Measurements from ENCODE around the gene KLK15. TPM values are rescaled to one million over a fixed set of nuclear protein-coding genes. Genes with fewer than 3 reads are reported as not detected.
"Not testable (repeated sequence)": the region's sequence is repeated elsewhere in the genome, so short reads cannot be mapped to it uniquely, and the experiment has no call there.

The KLK15 gene
- total RNA-seq, 1 donor = not detected

DNA sequence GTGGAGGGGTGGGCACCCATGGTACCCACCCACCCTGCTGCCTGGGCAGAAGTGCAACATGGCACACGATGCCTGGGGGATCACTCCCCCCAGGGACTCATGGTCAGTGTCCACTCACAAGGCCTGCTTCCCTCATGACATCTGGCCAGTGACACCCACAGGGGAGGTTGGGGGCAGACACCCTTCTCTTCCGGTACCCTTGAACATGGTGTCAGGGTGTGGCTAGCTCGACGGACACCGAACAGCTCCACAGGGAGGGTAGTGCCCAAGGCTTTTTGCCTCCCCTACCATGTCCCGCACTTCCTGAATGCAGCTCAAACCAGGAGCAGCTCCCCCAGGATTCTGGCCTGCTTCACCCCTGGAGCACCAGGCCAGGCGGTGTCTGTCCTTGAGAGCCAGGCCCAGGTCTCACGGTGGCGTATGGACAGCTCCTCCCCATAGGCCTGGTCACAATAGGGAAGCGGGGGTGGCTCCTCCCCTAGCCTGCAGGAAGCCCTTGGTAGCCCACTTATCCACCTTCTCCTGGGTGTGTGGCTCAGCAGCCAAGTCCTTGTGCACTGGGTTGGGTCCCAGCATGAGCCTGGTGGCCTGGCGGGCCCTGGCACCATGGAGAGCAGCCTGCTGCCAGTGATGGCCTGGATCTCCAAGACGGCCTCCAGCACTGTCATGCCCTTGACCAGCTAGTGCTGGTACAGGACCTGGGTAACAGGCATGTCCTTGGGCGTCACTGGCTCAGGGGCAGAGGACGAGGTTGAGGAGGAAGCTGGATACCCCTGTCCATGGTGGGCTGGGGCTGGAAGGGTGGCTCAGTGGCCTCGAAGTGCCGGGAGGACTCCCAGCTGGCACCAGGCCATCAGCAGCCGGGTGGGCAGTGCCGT is 35.4 kb downstream of the KLK15 start:
- DNase-seq (ENCODE audit: low read depth in 2 of 3, low spot score in 2 of 3) = no peak

GRCh38 chr19:50797429-50797780 is 36.0 kb downstream of the KLK15 start:
- DNase-seq (ENCODE audit: low read depth in 2 of 3, low spot score in 2 of 3) = no peak

DNA sequence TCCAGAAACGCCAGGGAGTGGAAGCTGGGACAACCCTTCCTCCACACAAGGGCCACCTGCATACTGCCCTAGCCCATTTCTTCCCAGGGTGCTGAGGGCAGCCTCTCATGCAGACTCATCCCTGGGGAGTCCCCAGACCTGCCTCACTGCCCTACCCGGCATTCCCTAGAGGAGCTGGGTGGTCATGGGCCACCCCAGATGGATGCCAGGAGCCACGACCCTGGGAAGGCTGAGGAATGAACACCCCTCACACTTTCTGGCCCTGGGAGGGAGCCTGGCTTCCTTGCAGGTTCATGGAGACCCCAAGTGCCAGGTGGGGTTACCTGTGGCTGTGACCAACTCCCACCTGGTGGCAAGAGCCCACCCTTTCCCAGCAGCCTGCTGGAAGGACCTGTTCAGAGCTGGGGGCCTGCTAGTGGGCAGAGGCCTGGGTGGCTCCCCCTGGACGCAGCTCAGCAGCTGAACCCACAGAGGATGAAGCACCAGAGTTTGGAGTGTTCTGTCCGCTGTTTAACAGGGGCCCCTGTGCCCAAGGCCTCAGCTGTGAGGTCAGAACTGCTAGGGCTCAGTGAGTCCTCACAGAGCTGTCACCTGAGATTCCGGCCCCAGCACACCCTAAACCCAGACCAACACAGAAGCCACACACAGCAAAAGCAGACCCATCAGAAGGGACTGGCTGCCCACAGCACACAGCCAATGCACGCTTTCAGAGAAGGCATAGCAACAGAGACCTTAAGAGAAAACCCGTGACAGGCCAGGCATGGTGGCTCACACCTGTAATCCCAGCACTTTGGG is 36.5 kb downstream of the KLK15 start:
- no peak for DNase-seq (ENCODE audit: low read depth in 2 of 3, low spot score in 2 of 3)

- no peak for DNase-seq (ENCODE audit: low read depth in 2 of 3, low spot score in 2 of 3)
Measured at GRCh38 chr19:50796128-50796633, 37.2 kb downstream of the KLK15 start.

DNA sequence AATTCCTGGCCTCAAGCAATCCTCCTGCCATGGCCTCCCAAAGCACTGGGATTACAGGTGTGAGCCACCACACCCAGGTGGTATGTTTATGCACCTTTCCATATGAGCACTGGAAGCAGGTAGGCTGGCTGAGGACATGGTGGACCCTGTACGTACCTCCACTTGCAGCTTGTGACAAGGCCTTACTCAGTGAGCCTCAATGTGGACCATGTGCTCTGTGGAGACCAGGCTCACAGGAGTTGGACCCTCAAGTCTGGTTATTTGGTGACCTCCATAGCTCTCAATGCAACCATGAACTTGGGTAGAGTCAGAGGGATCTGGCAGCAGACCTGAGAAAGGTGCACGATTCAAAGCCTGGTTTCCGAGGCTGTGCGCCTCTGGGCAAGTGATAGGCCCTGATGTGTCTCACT is 37.7 kb downstream of the KLK15 start:
- no peak for DNase-seq (ENCODE audit: low read depth in 2 of 3, low spot score in 2 of 3)

DNA sequence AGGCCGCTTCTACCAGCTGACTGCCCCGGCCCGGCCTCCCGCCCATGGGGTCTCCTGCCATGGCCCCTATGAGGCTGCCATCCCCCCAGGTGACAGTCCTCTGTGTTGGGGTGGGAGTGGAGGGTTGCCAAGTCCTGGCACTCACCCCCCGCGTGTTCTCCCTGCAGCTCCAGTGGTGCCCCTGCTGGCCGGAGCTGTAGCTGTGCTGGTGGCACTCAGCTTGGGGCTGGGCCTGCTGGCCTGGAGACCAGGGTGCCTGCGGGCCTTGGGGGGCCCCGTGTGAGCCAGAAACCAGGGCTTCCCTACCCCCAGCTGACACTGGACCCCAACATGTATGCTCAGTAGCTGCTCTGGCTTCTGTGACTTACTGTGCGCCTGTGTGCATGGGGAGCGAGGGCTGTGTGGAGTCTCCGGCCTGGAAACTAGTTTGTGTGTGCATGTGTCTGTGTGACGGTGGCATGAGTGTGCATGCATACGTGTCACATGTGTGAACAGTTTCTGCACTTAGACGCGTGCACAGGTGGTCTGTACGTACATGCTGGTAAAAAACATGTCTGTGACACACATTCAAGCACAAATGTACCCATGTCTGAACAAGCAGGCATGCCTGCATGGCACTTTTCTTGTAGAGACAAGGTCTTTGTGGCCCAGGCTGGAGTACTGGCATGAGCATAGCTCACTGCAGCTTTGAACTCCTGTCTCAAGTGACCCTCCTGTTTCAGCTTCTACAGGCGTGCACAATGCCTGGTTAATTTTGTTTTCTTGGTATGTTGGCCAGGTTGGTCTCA is 38.3 kb downstream of the KLK15 start:
- no peak for DNase-seq (ENCODE audit: low read depth in 2 of 3, low spot score in 2 of 3)

DNA sequence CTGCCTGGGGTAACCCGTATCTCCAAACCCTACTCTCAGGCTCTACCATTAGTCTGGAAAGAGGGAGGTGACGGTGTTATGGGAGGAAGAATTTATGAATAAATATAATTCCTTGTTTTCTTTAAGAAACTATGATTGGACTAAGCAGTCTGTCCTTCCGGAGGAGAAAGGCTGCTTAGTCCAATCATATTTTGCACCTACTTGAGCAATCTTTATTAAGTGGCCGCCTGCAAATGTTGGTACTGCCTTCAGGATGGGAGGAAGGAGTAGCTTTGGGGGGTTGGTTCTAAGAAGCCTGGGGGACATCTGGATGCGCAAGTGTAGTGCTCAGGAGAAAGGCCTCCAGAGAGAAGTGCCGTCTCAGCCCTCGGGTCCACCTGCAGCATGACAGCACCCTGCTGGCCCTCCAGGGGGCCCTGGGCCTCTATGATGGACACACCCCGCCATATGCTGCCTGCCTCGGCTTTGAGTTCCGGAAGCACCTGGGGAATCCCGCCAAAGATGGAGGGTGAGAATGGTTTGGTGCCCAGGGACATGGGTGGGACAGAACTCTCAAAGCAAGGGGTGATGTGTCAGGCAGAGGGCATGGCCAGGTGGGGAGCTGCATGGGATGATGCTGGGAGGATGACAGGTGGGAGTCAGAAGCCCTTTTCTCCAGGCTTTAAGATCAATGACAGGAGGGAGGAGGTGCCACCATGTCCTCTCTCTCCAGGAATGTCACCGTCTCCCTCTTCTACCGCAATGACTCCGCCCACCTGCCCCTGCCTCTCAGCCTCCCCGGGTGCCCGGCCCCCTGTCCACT is 39.1 kb downstream of the KLK15 start:
- peak in 2 of 3 donors; percentile 30 to 41 for DNase-seq (ENCODE audit: low read depth in 2 of 3, low spot score in 2 of 3)

DNA sequence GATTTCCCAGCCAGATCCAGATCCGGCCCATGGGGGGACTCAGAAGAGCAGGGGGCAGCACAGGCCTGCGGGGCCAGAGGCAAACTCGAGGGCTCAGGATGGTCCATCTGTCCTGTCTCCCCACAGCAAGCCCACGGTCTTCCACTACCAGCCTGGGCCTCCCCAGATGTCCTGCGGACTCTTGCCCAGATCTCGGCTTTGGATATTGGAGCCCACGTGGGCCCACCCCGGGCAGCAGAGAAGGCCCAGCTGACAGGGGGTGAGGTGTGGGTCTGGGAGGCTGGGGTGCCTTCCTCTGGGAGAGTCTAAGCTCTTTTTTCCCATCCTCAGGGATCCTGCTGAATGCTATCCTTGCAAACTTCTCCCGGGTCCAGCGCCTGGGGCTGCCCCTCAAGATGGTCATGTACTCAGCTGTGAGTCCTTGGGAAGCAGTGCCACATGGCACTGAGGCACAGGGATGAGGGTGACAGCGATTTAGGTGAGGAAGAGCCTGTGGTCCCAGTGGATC is 39.8 kb downstream of the KLK15 start:
- DNase-seq (ENCODE audit: low read depth in 2 of 3, low spot score in 2 of 3) = no peak

DNA sequence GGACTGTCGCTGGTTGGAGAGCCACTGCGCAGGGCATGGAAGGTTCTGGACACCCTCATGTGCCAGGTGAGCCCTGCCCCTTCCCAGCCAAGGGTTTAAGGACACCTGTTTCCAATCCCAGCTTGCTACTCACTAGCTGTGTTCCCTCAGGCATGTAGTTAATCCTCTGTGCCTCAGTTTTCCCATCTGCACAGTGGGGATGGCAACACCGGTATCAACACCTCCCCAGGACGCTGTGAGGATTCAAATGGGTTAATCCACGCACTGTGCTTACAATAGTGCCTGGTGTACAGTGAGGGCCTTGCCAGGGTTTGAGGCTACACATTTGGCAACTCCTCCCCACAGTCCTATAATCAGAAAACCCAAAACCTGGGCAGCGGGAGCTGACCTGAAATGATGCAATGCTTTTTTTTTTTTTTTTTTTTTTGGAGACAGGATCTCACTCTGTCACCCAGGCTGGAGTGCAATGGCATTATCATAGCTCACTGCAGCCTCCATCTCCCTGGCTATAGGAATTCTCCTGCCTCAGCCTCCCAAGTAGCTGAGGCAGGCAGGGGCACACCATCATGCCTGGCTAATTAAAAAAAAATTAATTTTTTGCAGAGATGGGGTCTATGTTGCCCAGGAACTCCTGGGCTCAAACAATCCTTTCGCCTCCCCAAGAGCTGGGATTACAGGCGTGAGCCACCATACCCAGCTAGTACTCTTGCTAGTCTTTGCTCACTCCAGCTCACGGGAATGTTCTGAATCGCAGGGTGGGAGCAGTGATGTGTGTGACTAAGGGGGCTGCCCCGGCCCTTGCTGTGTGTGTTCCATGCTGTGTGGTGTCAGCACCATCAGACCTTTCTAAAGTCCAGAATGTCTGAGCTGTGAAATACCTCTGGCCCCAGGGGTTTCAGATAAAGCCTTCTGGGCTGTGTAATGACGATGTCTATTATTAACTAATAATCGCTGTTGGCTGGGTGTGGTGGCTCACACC is 40.8 kb downstream of the KLK15 start:
- no peak for DNase-seq (ENCODE audit: low read depth in 2 of 3, low spot score in 2 of 3)

DNA sequence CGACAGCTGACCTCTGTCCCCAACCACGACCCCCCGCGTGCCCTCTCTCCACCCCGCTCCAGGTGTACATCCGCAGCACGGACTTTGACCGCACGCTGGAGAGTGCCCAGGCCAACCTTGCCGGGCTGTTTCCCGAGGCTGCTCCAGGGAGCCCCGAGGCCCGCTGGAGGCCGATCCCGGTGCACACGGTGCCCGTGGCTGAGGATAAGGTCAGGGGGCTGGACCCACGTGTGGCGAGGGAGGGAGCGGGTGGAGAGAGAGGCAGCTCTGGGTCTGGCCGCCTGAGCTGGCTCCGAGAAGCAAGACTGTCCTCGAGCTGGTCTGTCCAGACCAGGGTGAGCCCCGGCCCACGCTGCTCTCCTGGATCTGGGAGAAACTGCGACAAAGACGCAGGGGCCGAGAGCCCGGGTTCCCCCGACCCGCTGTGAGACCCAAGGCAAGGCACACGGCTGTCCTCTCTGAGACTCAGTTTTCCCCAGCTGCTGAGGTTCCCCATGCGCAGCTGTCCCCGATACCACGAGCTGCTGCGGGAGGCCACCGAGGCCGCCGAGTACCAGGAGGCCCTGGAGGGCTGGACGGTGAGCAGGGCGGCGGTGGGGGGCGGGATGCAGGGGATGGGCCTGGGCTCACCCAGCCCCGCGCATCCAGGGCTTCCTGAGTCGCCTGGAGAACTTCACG is 41.6 kb downstream of the KLK15 start:
- DNase-seq (ENCODE audit: low read depth in 2 of 3, low spot score in 2 of 3) = no peak

DNA sequence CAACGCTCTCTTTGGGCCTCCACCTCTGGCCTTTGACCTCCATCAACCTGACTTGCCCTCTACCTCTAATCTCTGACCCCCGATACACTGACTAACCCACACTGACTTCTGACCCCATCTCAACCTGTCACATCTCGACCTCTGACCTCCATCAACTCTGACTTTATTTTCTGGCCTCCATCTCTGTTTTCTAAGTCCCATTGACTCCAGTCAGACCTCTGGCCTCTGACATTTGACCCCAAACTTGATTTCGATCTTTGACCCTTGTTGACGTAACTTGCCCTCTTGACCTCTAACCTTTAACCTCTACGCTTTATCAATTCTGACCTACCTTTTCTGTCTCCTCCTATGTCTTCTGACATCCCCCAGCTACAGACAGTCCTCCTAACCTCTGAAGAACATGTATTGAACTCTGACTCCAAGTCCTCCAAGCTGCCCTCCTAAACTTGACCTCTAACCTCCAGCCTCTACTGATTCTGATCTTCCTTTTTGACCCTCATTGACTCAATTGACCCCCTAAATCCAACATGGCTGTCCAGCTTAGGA is 42.4 kb downstream of the KLK15 start:
- DNase-seq (ENCODE audit: low read depth in 2 of 3, low spot score in 2 of 3) = no peak

GRCh38 chr19:50790396-50790795 is 43.0 kb downstream of the KLK15 start, which contains the start of gene ACP4:
Gene ACP4, plus strand, starts transcription at chr19:50790415. Its CDS starts 0 bp downstream, at chr19:50790415.
- DNase-seq (ENCODE audit: low read depth in 2 of 3, low spot score in 2 of 3) = no peak

DNA sequence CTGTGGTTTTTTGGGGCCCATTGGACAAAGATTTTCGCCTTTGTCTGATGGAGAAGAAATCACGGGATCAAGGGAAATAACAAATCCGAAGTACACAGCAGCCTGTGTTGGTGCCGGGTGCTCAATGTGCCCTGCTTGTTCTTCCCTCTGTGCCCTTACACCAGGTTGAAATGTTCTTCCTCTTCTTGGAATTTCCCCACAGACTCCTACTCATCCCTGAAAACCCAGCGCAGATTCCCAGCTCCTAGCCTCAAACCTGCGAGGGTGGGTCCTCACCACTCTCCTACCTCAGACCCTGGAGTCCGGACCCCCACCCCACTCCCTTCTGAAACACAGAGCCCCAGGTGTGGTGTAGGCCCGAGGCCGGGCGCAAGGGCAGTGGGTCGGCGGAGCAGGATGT is 48.0 kb downstream of the KLK15 start:
- DNase-seq (ENCODE audit: low read depth in 2 of 3, low spot score in 2 of 3) = no peak

DNA sequence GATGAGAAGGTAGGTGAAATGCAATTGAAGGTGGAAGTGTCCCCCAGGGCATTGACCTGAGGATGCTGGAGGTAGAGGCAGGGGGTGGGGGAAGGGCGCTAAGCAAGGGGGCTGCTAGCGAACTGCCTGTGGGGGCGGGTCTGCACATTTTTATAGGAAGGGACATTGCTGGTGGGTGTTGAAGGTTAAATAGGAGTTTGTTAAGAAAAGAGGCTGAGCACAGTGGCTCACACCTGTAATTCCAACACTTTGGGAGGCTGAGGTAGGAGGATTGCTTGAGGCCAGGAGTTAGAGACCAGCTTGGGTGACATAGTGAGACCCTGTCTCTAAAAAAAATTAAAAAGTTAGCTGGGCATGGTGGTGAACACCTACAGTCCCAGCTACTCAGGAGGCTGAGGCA is 48.7 kb downstream of the KLK15 start:
- no peak for DNase-seq (ENCODE audit: low read depth in 2 of 3, low spot score in 2 of 3)

GRCh38 chr19:50783848-50784152 is 49.6 kb downstream of the KLK15 start:
- not testable (repeated sequence) for DNase-seq (ENCODE audit: low read depth in 2 of 3, low spot score in 2 of 3)

DNA sequence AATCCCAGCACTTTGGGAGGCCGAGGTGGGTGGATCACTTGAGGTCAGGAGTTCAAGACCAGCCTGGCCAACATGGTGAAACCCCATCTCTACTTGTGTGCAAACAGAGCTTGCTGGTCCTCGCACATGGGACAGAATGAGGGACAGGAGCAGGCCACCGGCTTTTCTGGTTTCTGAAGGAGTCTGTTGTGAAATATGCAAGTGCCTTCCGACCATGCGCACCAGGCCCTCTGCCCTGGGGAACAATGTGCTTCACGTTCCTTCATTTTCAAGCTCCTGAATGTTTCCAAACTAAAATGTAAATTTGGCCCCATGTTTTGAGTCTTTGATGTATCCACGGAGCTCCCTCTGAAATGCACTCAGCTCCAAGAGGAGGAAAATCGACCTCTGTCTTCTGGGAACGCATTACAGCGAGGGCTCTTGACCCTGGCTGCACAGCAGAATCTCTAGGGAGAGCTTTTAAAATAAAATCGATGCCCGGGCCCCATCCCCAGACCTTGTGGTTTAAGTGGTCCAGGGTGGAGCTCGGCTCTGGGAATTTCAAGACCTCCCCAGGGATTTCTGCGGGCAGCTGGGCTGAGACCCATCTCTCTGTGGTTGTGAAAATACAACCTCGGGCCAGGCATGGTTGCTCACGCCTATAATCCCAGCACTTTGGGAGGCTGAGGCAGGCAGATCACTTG is 52.5 kb downstream of the KLK15 start:
- DNase-seq (ENCODE audit: low read depth in 2 of 3, low spot score in 2 of 3) = no peak
